T-helper 2 cell treated with Interferon-gamma antibody and Interleukin-4, amounts not matched to agents 100 ng/mL and 5 ng/mL, for 36 hours (primary cell): Measurements from ENCODE around the gene PUM1. TPM values are rescaled to one million over a fixed set of nuclear protein-coding genes. Genes with fewer than 3 reads are reported as not detected.
"Not testable (repeated sequence)": the region's sequence is repeated elsewhere in the genome, so short reads cannot be mapped to it uniquely, and the experiment has no call there.

Source experiments
- intact Hi-C: fragments of 100-400 bp; cut with micrococcal nuclease; formaldehyde crosslinking; loops from one replicate; pipeline ENCODE4 v1.15.1; 2023
- total RNA-seq: library from RNA; stranded (reverse); gene quantifications from 2 replicates; pipeline ENCODE4 v1.2.3, GENCODE V29; 2022

PUM1 gene
- total RNA-seq, 1 donor from 2014 or later, result 117 TPM

DNA sequence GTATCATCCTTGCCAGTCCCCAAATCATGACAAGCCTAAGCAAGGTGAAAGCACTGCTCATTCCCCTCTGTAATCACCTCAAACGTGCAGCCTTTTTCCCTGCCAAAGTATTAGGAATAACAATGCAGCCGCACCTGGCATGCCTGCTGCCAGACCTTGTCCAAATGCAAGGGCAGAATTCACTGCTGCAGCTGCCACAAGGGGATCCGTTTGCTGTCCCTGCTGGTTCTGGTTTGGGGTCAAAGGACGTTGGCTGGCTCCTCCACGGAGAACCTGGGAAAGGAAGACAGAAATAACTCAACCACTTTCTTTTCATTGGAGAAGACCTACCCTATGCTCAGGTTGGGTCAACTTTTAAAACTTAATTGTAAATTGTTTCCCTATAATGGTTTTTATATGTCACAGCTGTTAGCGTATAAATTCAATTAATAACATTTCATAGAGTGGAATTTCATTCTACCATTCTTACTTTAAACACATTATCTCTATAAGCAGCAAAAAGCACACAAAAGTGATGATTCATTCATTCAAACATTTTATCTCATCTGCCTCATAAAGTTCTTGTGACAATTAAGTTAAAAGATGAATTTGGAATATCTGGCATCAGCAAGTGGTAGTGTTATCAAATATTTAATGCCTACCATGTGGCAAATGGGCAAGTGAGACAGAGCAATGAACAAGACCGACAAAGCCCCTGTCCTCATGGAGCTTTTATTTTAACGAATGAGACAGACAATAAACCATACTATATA lies 97.1 kb downstream of the PUM1 start:
- intact Hi-C loops, result no loop called here

DNA sequence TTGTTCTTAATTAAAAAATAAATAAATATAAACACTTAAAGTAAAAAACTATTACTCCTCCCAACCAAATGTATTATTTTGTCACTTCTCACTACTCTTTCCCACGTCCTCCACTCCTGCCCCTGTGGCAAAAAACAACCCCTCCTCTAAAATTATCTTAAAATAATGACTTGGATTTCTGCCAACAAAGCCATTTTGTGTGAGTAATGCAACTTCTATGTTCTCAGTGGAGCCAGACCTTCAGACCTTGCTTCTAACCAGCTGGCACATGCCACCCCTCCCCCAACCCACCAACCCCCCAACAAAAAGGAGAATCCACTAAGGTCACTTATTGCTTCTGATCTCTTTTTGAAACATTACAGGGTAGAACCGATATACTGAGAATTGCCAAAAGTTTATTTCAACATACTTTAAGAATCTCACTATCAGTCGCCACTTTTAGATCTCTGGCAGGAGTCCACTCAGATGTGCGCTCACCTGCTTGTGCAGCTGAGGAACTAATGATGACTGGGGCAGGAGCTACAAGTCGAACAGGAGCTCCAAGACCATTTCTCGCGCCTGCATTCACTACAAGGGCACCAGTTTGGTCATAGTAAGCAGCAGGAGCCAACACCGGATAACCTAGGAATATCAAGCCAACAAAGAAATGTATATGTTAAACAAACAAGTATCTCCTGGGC lies 98.7 kb downstream of the PUM1 start:
- intact Hi-C loops, result no loop called here

DNA sequence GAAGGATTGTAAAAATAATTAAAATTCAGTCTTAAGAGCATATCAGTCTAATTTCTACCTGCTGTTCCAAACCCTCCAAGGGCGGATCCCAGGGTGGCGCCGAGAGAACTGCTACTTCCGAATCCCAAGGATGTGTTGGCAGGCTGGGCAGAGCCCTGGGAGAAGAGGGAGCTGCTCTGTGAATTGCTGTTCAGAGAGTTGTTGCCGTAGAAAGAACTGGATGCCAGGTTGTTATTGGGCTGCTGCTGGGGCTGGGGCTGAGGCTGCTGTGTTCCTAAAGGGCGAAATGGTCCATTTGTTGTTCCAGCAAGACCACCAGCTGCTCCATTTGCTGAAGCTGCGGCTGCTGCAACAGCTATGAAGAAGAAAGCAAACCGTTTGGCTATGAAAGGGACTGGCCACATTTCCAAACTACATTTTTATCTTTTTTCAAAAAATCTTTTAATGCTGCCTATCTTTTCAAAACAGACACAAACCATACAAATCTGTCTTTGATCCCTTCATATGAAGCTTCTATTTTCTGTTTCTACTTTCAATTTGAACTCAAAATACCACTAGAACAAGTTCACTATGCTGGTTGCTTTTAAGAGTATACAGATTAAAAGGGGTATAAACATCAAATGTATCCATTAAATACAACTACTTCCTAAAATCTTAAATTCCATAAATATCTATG lies 99.5 kb downstream of the PUM1 start:
- intact Hi-C loops, result no loop called here

DNA sequence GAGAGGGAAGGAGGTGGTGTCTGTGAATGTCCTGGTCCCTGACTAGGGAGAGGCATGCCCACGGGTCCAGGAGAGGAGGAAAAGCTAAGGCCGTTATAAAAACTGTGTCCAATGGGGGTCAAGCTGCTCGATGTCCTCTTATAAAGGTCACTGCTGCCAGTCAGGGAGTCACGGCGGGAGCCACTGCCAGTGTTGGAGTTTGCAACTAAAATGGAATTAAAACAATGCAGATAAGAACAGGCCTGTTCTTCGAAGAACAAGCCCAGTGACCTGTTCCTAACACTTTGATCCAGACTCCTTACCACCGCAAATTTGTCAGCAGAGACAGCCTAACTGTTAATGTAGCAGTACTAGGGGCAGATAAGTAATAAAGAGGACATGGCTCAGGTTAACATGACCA lies 100.8 kb downstream of the PUM1 start:
- intact Hi-C loops, result no loop called here

DNA sequence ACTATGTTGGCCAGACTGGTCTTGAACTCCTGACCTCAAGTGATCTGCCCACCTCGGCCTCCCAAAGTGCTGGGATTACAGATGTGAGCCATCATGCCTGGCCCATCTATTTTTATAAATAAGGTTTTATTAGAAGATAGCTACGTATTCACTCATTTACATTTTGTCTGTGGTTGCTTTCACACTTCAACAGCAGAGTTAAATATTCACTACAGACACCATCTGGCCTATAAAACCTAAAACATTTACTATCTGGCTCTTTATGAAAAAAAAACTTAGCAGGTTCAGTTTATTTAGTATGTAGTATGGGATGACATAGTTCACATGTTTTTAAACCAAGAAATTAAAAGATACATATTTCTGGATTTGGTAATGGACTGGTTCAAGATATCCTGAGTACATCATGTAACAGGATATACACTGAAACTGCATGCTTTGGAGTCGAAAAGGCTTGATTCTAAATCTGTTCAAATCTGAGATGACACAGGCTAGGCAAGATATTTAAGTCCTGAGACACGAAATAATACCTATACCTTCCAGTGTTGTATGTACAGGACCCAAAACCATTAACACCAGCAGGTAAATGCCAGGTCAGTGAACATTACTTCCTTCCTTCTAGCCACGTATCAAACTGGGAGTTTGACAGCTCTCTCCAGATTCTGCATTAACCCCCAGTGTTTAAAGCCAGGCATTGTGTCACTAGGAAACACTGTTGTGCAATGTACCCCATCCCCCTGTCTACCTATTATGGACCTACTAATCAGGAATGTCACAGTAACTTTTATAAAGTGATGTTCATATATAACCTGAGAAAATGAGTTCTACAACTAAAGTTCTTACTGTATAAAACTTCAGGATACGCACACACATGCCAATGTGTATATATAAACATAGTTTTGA lies 102.7 kb downstream of the PUM1 start:
- intact Hi-C loops, result no loop called here

DNA sequence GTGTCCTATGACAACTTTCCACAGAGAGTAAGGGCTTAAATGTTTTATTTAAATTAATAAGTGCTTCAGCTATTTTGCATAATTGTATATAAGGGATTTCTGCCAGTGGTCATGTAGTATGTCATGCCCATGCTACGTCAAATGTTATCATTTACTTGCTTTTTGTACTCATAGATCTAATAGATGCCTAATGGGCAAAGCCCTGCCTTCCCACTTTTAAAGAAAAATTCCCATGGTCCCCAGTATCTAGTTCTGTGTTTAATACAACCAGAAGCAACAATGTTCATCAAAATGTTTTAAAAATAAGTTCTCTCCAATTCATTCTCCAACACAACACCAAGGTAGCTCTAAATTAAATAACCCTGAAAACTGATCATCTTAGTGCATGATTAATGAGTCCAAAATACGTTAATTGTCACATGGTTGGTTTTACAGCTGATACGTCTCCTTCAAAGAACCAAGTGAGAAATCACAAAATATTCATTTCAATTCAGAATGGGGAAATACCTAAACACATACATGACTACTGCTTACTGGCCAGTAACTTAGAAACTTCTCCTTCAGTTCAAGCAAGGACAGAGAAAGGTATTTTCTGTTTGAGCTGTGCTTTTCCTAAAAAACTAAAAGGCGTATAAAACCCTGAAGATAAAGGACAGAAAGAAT lies 107.8 kb downstream of the PUM1 start:
- intact Hi-C loops, result no loop called here

DNA sequence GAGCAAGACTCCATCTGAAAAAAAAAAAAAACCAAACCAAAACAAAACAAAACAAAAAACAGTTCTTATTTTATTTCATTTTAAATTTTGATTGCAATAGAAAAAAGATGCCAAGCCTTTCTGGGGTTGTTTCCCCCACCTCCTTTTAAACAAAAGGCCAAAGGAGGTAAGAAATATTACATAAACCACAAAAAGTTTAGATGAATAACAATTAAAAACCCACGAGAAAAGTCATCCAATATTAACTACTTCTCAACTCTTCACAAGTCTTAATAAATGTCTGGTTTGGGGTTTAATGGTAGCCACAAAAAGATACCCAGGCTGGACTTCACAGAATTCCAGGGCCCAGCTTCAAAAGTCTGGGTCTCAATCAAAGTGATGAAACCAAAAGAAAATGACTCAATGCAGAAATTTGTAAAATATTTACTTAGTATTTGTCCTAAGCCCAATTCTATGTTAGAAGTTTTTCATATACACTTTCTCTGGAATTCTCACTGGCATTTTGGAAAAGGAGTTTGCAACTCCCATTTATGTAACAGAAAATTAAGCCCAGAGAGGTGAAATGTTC lies 110.0 kb downstream of the PUM1 start:
- intact Hi-C loops, result no loop called here

DNA sequence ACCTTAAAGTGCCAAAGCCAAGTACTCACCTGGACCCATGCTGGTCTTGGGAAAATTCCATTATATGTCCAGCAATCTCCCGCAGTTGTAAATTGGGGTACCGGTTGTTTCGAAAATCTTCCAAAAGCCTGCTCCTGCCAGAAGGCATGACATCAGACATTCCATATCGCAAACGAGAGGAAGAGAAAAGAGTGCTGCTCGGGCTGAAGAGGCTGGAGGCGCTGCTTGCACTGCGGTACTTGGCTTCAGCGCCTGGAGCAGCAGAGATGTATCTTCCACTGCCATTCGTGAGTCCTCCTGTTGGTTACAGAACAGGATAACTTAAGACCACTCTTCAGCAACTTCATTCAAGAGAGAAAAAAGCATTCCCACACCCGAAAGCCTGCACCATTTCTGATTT lies 111.8 kb downstream of the PUM1 start:
- intact Hi-C loops, result no loop called here

DNA sequence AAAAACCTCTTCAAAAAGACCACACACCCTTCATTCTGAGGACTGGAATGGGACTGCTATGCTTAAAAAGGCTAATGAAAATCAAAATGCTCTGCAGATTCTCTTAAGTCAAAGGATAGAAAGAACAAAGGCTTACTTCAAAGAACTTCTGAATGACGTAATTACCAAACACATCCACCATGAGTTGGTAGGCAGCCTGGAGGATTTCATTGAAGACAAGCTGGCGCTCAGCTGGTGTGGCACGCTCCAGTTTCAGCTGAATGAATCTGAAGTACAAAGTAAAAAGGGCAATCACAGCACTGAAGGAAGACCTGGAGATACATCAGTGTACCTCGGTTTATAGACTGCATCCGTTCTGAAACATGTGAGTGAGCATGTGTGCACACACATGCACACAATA lies 113.4 kb downstream of the PUM1 start:
- intact Hi-C loops, result no loop called here

DNA sequence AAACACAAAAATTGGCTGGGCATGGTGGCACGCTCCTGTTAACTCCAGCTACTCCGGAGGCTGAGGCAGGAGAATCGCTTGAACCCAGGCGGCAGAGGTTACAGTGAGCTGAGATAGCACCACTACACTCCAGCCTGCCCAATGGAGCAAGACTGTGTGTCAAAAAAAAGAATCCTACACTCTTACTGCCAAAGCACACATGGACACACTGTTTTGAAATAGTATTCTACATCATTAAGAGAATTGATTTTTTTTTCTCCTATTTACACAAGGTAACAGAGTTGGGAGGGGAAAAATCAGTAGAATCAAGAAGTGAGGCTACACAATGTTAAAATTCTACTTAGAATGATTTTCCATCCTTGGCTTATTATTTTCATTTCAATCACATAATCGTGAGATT lies 114.8 kb downstream of the PUM1 start:
- intact Hi-C loops, result no loop called here

DNA sequence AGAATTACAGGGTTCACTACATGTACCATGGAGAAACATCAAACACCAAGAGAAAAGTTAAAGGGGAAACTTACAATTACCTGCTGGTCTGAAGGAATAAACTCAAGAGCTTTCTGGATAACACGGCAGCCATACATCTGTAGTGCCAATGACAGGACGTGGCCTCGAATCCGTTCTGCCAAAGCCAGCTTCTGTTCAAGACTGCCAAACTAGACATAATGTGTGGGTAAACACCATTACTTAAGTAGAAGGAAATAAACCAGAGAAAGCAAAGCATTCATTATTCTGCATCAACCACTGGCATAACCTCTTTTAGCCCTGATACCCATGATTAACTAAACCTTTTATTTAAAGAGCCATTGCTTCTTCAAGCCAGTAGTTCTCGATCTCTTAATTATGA lies 115.5 kb downstream of the PUM1 start:
- intact Hi-C loops, result no loop called here

DNA sequence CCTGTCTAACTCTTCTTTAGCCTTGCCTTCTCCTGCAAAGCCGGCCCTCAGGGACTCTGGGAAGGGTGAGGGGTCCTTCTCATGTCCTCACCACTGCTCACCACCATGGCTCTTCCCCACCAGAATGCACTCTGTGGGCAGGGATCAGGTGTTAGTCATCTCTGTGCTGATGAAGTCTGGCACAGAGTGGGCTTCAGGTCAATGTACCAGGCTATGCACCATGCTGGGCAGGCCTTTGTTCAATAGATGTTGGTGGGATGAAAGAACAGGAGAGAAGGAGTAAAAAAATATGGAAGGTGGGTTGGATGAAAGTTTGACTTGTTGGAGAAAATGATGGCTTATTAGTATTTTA lies 116.1 kb downstream of the PUM1 start:
- intact Hi-C loops, result not testable (repeated sequence)

DNA sequence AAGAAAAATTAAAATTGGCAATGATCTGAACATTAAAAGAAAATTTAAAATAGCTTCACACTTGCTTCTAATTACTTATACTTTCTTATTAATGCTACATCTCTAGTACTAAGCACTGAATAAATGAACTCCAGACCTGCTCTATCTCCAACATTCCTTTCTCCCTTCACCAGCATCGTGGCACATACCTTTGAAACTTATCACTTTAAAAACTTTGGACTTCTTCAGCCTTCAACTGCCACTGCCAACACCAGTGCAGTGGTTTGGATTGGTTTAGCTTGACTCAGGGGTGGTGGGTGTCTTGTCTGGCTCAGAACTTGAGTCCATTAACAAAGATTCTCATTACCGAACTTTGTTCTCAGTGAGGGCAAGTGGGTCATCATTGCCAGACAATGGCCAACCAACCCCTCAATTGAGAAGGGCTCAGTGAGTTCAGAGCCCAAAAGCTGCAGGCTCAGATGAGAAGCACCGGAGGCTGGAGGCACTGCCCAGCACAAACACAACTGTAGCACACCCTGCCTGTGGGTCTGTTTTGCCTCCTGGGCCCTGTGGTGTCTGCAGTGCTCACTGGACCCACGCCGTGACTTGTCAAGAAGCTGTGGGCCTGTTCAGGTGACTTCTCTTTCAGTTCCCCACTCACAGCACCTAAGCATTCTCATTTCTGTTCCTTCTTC lies 116.6 kb downstream of the PUM1 start:
- intact Hi-C loops, result not testable (repeated sequence)

DNA sequence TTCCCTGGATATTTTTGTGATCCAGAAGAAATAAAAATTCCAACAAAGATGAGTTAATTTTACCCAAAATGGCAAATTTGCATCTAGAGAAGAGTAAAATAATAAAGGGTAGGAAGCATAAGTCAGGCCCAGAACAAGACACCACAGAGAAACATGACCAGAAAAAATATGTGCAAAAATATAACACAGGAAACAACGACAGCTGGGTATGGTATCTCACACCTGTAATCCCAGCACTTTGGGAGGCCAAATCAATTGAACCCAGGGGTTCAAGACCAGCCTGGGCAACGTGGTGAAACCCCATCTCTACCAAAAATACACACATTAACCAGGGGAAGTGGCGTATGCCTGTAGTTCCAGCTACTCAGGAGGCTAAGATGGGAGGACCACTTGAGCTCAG lies 117.2 kb downstream of the PUM1 start:
- intact Hi-C loops, result no loop called here

DNA sequence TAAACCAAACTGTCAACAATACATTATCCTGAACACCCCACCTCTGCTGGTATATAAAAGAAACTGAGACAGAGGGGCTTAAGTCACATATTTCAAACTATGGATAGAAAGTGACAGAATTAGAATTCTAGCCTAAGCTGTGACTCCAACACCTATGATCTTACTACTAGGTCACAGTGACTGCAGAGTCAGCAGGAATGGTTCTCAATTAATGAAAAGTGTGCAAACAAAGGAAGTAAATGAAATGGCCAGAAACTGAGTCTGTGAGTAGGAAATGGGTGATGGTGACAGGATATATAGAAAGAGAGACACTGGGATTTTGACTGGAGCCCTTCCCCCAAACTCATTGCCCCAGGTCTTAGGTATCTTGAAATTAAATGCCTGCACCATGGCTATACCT lies 118.3 kb downstream of the PUM1 start:
- intact Hi-C loops, result no loop called here

DNA sequence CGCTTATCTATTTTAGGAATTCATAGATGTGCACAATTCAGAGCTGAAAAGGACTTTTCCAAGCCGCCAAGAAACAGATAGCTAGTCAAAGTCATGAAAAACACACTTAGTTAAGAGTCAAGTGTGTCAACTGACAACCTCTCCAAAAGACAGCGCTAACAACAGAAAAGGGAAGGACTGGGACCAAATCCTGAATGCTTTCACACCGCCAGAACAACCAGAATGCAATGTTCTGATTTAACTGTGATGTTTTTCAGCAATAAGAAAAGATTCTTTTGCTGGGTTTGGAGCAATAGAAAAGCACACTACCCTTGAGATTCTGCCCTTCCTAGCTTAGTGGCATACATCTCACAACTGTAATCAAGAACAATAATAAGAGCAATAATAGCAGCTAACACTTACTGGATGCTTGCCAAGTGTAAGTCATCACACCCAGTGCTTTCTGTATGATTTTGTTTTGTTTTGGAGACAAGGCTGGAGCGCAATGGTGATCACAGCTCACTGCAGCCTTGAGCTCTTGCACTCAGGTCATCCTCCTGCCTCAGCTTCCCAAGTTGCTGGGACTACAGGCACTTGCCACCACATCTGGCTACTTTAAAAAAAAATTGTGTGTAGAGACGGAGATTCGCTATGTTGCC lies 123.1 kb downstream of the PUM1 start:
- intact Hi-C loops, result no loop called here

DNA sequence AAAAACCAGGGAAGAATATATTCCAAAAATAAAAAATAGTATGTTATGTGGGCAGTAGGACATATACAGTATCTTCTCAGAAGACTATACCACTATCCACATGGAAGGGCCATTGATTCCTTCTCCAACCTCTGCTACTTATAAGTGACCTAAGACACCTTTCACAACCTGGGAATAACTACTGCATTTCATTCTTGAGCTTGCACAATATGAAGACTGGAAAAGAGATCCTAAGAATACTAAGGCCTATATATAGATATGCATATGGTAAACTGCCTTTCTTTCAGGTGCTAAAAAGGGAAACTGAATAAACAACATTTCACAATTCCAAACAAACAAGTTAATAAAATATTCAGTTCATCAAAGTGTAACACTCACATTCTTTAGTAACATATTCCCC lies 125.0 kb downstream of the PUM1 start:
- intact Hi-C loops, result no loop called here

DNA sequence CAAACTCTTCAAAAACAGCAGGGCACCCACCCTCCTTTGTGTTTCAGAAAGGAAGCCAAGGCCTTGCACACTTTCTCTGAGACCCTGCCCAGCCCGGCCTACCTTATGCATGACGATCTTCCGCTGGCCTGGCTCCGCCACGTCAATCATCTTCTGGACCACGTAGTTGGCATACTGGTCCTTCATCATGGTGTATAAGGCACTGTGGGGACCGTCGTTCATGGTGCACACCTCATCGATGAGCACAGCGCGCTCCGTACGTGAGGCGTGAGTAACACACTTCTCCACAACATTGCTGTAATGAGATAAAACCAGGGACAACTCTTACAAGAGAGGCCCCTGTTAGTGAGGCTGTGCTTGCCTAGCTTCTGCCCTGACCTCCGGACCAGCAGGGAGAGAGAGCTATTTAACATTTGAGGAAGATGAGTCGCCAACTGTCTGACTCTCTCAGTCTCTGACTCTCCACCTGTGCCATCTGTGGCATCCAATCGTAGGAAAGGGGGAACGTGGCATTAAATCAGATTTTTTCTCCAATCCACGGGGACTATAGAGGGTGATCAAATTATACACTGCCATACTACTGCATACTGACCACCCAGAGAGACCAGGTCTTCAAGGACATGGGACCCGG lies 128.9 kb downstream of the PUM1 start:
- intact Hi-C loops, result no loop called here

DNA sequence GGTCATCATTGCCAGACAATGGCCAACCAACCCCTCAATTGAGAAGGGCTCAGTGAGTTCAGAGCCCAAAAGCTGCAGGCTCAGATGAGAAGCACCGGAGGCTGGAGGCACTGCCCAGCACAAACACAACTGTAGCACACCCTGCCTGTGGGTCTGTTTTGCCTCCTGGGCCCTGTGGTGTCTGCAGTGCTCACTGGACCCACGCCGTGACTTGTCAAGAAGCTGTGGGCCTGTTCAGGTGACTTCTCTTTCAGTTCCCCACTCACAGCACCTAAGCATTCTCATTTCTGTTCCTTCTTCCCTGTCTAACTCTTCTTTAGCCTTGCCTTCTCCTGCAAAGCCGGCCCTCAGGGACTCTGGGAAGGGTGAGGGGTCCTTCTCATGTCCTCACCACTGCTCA lies 129.8 kb downstream of the PUM1 start:
- intact Hi-C loops, result not testable (repeated sequence)
